Measurements from ENCODE around the gene GPR107. TPM values are rescaled to one million over a fixed set of nuclear protein-coding genes. Genes with fewer than 3 reads are reported as not detected.

The GPR107 gene
- total RNA-seq, 2 donors from 2014 or later, result 42.2 to 51.2 TPM

GRCh38 chr9:130149654-130150286 is 96.1 kb downstream of the GPR107 start:
- TF ChIP-seq, protein P1, sequence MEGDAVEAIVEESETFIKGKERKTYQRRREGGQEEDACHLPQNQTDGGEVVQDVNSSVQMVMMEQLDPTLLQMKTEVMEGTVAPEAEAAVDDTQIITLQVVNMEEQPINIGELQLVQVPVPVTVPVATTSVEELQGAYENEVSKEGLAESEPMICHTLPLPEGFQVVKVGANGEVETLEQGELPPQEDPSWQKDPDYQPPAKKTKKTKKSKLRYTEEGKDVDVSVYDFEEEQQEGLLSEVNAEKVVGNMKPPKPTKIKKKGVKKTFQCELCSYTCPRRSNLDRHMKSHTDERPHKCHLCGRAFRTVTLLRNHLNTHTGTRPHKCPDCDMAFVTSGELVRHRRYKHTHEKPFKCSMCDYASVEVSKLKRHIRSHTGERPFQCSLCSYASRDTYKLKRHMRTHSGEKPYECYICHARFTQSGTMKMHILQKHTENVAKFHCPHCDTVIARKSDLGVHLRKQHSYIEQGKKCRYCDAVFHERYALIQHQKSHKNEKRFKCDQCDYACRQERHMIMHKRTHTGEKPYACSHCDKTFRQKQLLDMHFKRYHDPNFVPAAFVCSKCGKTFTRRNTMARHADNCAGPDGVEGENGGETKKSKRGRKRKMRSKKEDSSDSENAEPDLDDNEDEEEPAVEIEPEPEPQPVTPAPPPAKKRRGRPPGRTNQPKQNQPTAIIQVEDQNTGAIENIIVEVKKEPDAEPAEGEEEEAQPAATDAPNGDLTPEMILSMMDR (IDR thresholded peaks at IDR 0.05), result no peak
- H3K9me3 ChIP-seq, result no peaks in the 10 kb centered on the region
- H3K36me3 ChIP-seq, result no peaks in the 10 kb centered on the region
- intact Hi-C loops (cut with DNase I), result no loop called here
- no peak overlapping the region for H3K27ac ChIP-seq
- no peaks in the 10 kb centered on the region for H3K4me1 ChIP-seq
- H3K4me3 ChIP-seq, result no peak overlapping the region
- H3K9ac ChIP-seq (ENCODE audit: low read depth in 2 of 2, low read length in 2 of 2), result no peak overlapping the region
- no peaks in the 10 kb centered on the region for H3K27me3 ChIP-seq
- DNase-seq, result no peak

GRCh38 chr9:130150779-130151382 is 97.2 kb downstream of the GPR107 start:
- Histone ChIP-seq H3K36me3 (no peaks in the 10 kb centered on the region), H3K4me1 (no peaks in the 10 kb centered on the region), H3K27me3 (no peaks in the 10 kb centered on the region), H3K4me3 (no peak overlapping the region), H3K9me3 (no peaks in the 10 kb centered on the region), H3K27ac (no peak overlapping the region), H3K9ac (ENCODE audit: low read depth in 2 of 2, low read length in 2 of 2) (no peak overlapping the region)
- TF ChIP-seq, protein P1 (IDR thresholded peaks at IDR 0.05), result no peak
- intact Hi-C loops (cut with DNase I), result no loop called here
- DNase-seq, result no peak

- Histone ChIP-seq H3K27me3 (no peaks in the 10 kb centered on the region), H3K4me1 (no peaks in the 10 kb centered on the region), H3K36me3 (no peaks in the 10 kb centered on the region), H3K4me3 (no peak overlapping the region), H3K27ac (no peak overlapping the region), H3K9me3 (no peaks in the 10 kb centered on the region), H3K9ac (ENCODE audit: low read depth in 2 of 2, low read length in 2 of 2) (no peak overlapping the region)
- no peak for DNase-seq
- TF ChIP-seq, protein P1 (IDR thresholded peaks at IDR 0.05), result no peak
- intact Hi-C loops (cut with DNase I), result loop anchor here (5.0 kb wide), 1 partner anchor 77 kb away; no protein-coding TSS in a partner anchor
Measured at GRCh38 chr9:130154816-130155215, 101.1 kb downstream of the GPR107 start.

- intact Hi-C loops (cut with DNase I), result loop anchor here (5.0 kb wide), 1 partner anchor 77 kb away; no protein-coding TSS in a partner anchor
- no peaks in the 10 kb centered on the region for H3K27me3 ChIP-seq
- H3K9ac ChIP-seq (ENCODE audit: low read depth in 2 of 2, low read length in 2 of 2), result no peak overlapping the region
- TF ChIP-seq, protein P1 (IDR thresholded peaks at IDR 0.05), result no peak
- H3K4me3 ChIP-seq, result no peak overlapping the region
- no peak for DNase-seq
- H3K9me3 ChIP-seq, result no peaks in the 10 kb centered on the region
- H3K4me1 ChIP-seq, result no peaks in the 10 kb centered on the region
- no peak overlapping the region for H3K27ac ChIP-seq
- H3K36me3 ChIP-seq, result no peaks in the 10 kb centered on the region
Measured at GRCh38 chr9:130155647-130156046, 101.9 kb downstream of the GPR107 start.

DNA sequence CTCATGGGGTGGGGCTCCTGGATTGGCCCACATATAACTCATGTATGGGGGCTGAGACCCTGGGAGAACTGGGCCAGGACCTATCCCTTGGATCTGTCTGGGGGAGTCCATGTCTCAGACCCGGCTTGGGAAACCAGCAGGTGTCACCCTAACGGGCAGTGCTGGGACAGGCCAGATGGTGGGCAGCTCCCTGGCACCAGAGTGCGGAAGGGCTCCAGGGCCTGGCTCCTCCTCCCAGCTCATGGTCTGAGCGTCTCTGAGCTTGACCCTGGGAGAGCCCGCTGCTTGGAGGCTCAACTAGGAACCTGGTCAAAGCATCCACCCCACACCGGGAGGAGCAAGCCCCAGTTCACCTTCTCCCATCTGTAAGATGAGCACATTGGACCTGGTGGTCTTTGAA is 103.0 kb downstream of the GPR107 start:
- Histone ChIP-seq H3K4me3 (no peak overlapping the region), H3K9ac (ENCODE audit: low read depth in 2 of 2, low read length in 2 of 2) (no peak overlapping the region), H3K27ac (no peak overlapping the region), H3K4me1 (no peaks in the 10 kb centered on the region), H3K9me3 (no peaks in the 10 kb centered on the region), H3K27me3 (no peaks in the 10 kb centered on the region), H3K36me3 (no peaks in the 10 kb centered on the region)
- intact Hi-C loops (cut with DNase I), result loop anchor here (5.0 kb wide), 1 partner anchor 76 kb away; no protein-coding TSS in a partner anchor
- DNase-seq, result no peak
- TF ChIP-seq, protein P1 (IDR thresholded peaks at IDR 0.05), result no peak
